GM12892 (cell line): ENCODE data around the gene USH1G. TPM values are rescaled to one million over a fixed set of nuclear protein-coding genes. Genes with fewer than 3 reads are reported as not detected.
A peak's percentile ranks its signal among the peaks of the same experiment; 100 is the strongest.
"Not testable (repeated sequence)": the region's sequence is repeated elsewhere in the genome, so short reads cannot be mapped to it uniquely, and the experiment has no call there.

ENCODE experiments used
- DNase-seq: peaks from one replicate; pipeline ENCODE4 v3.0.0; 2011; ENCODE audit not compliant: insufficient read length
- FAIRE-seq: peaks from 2 replicates; lab custom pipeline; 2011; peaks lifted over from hg19 to GRCh38; lab: Jason Lieb, UNC
- POLR2A ChIP-seq: IDR thresholded peaks from 2 replicates; pipeline ENCODE4 v1.6.1; 2011; ENCODE audit warnings: low read depth, low read length, control low read depth
- POLR2AphosphoS5 ChIP-seq: IDR thresholded peaks from 2 replicates; pipeline ENCODE4 v1.6.1; 2011; ENCODE audit warnings: low read depth, low read length, control low read depth
- TAF1 ChIP-seq: IDR thresholded peaks from 2 replicates; pipeline ENCODE4 v1.6.1; 2011; ENCODE audit warnings: low read depth, mild to moderate bottlenecking, control low read depth, low read length, borderline replicate concordance
- polyA plus RNA-seq: library from polyadenylated mRNA; unstranded; fragments of >200 nt; gene quantifications from one replicate; pipeline ENCODE4 v1.2.1, GENCODE V29; 2012; ENCODE audit warnings: missing spikeins, inconsistent platforms; ENCODE audit not compliant: missing spikeins

USH1G gene
- polyA plus RNA-seq = not detected

GRCh38 chr17:74922694-74923537 lies at the start of gene USH1G:
Gene USH1G, minus strand, starts transcription at chr17:74923255. Its CDS starts 182 bp downstream, at chr17:74923073.
- DNase-seq (no peak), FAIRE-seq (no peak)
- no peak for TF ChIP-seq POLR2AphosphoS5
- TF ChIP-seq POLR2A = no peak
- TF ChIP-seq TAF1 = no peak

DNA sequence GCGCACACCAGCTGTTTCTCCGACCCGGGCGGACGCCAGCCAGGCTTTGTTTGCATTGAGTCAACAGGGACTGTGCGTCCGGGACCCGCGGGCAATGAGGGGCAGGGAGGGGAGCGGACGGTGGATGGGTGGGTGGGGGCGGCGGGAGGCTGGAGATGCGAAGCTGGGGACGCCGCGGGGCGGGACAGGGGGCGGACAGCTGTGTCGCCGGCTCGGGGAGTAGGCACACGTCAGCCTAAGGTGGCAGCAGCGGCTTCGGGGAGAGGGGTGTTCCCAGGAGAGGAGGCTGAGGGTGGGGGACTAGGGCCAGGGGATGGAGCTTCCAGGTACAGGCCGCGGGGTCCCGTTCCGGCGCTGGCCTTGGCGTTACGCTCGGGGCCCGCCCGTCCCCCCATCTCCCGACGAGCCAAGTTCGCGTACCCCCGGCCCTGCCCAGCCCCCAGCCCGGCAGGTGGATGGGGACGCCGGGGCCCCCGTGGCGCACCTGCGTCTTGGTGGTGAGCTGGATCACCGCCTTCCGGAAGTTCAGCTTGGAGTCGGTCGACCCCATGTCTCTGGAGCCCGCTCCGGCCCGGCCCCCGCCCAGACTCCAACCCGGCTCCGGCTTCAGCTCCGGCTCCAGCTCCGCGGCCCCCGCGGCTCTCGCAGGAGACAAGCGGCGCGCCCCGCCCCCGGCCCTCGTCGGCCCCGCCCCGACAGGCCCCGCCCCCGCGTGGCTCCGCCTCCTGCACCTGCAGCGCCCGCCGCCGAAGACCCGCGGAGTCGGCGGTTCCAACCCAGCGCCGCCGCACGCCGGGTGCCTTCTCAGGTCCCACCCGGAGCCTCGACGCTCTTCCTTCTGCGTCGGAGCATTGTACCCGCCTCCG lies 49.3 kb upstream of the USH1G start, which contains the start of gene HID1:
TSS of gene HID1 (minus strand) at position 653 of the 866 bp plus-strand sequence. CDS start at position 550, 103 bp downstream.
- DNase-seq = peak; percentile 79
- FAIRE-seq = peak; percentile 42
- TF ChIP-seq POLR2AphosphoS5 = no peak
- no peak for TF ChIP-seq TAF1
- TF ChIP-seq POLR2A = no peak

DNA sequence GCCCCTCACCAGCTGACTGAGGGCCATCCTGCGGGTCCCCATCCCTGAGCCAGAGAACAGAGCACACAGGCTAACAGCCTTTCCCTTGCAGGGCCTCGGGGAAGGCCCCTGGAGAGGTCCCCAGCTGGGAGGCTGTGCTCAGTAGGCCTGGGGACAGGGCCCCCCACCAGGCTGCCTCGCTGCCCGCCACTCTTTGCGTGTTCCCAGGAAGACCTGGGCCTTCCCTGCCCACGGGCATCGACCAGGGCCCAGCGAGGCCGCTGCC lies 48.7 kb upstream of the USH1G start:
- DNase-seq (no peak), FAIRE-seq (no peak)
- TF ChIP-seq POLR2A = no peak
- TF ChIP-seq POLR2AphosphoS5 = no peak
- TF ChIP-seq TAF1 = no peak

- FAIRE-seq = no peak
- TF ChIP-seq TAF1 = no peak
- no peak for TF ChIP-seq POLR2A
- TF ChIP-seq POLR2AphosphoS5 = no peak
- DNase-seq = no peak
These were observed 48.2 kb upstream of the USH1G start for GRCh38 chr17:74971069-74971841.

- DNase-seq (no peak), FAIRE-seq (no peak)
- TF ChIP-seq TAF1 (no peak), POLR2AphosphoS5 (no peak), POLR2A (no peak)
These were observed 47.3 kb upstream of the USH1G start for GRCh38 chr17:74970395-74970794.

GRCh38 chr17:74969501-74969900 lies 46.4 kb upstream of the USH1G start:
- not testable (repeated sequence) for DNase-seq, FAIRE-seq

- TF ChIP-seq POLR2A (no peak), TAF1 (no peak), POLR2AphosphoS5 (no peak)
- FAIRE-seq (no peak), DNase-seq (no peak)
These were observed 45.3 kb upstream of the USH1G start for GRCh38 chr17:74968361-74968780.

DNA sequence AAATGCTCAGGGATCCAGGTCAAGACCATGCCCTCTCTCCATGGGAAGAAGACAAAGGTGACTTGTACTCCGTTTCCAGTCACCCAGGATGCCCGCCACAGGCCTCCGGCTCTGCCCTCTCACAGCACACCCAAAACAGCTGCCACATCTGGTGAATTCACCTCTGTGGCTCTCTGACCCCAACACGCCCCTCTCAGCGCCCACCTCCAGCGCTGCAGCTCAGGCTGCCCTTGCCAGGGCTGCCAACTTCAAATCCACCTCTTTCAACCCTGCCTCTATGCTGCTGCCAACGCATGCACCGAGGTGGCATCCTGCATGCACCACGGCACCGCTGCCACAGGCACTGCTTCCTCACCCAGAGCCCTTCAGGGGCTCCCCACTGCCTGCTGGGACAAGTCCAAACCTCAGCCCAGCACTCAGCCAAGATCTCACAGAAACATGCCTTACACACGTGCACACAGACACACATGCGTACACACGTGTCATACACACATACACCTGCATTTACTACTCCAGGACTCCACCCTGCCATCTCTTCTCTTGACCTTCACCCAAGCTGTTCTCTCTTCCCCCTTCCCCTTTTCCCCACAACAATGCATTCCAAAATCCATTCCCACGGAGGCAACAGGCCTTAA lies 42.0 kb upstream of the USH1G start:
- DNase-seq (no peak), FAIRE-seq (no peak)
- TF ChIP-seq POLR2AphosphoS5 = no peak
- TF ChIP-seq POLR2A = no peak
- no peak for TF ChIP-seq TAF1

- TF ChIP-seq TAF1 = no peak
- DNase-seq = no peak
- FAIRE-seq = no peak
These were observed 41.2 kb upstream of the USH1G start for GRCh38 chr17:74964246-74964761.

GRCh38 chr17:74963656-74964055 lies 40.6 kb upstream of the USH1G start:
- FAIRE-seq = no peak

More at GRCh38 chr17:74963656-74964055, 40.6 kb upstream of the USH1G start:
- TF ChIP-seq TAF1 = no peak
- TF ChIP-seq POLR2A = no peak
- TF ChIP-seq POLR2AphosphoS5 = no peak
- no peak for DNase-seq
